Ovary (tissue), 9 donors: ENCODE data around the gene CAPN3. TPM values are rescaled to one million over a fixed set of nuclear protein-coding genes. Genes with fewer than 3 reads are reported as not detected.

ENCODE experiments used
- DNase-seq, 5 donors: peaks; one replicate each; pipeline ENCODE4 v3.0.0-alpha.2; 2019 to 2020
- H3K27ac ChIP-seq, 2 donors: fragments of 200-600 bp; one replicate each; pipeline versions ENCODE4 v1.5.1 to v1.8.0; 2019 to 2022
- H3K27me3 ChIP-seq: fragments of 200-600 bp; one replicate; pipeline ENCODE4 v1.8.0; 2022
- H3K36me3 ChIP-seq: fragments of 200-600 bp; sonication (generic); one replicate; pipeline ENCODE4 v1.5.1; 2019
- H3K4me1 ChIP-seq: one replicate; pipeline ENCODE4 v1.8.1; 2013; ENCODE audit warnings: mild to moderate bottlenecking, moderate library complexity; ENCODE audit not compliant: insufficient read depth
- H3K4me3 ChIP-seq: fragments of 200-600 bp; sonication (generic); one replicate; pipeline ENCODE4 v1.5.1; 2017
- H3K9me3 ChIP-seq, 2 donors: fragments of 200-600 bp in 1 of 2; sonication (generic) in 1 of 2; one replicate each; pipeline versions ENCODE4 v1.5.1 to v1.8.1; 2013 to 2019; ENCODE audit warnings: mild to moderate bottlenecking in 1 of 2, moderate library complexity in 1 of 2
- EP300 ChIP-seq: sonication (generic); formaldehyde crosslinking; IDR thresholded peaks from one replicate; pipeline ENCODE4 v1.6.1; 2017; ENCODE audit warnings: antibody characterized with exemption
- POLR2A ChIP-seq: fragments of 450-650 bp; IDR thresholded peaks from one replicate; pipeline ENCODE4 v1.6.1; 2017; ENCODE audit warnings: antibody characterized with exemption, mild to moderate bottlenecking, moderate library complexity
- whole genome bisulfite sequencing, 3 donors: extraction: QIAGEN DNeasy Blood & Tissue Kit in 1 of 3; methylation state at CpG; one replicate each; pipeline versions ENCODE4 v1.1.5 to v1.1.7; 2013 to 2017; 5-methylcytosine and 5-hydroxymethylcytosine counted together
- intact Hi-C, 4 donors: fragments of 100-400 bp; cut with DNase I; formaldehyde crosslinking; loops; one replicate each; pipeline versions ENCODE4 v1.11.0 to v1.15.1; 2022 to 2023
- polyA plus RNA-seq, 2 donors: library from polyadenylated mRNA; stranded (reverse); fragments of 200-250 nt in 1 of 2; fragments of 350-450 nt in 1 of 2; fragmentation: Illumina TruSeq in 1 of 2; extraction: RNeasy Lipid Tissue Mini Kit (QIAGEN cat#74804) in 1 of 2; gene quantifications; one replicate each; pipeline ENCODE4 v1.2.3, GENCODE V29; 2013 to 2014
- small RNA-seq: library from RNA; depleted of rRNA; stranded (forward); fragments of <200 nt; gene quantifications from one replicate; pipeline ENCODE3, GENCODE V24; 2016
- total RNA-seq, 7 donors: library from RNA; depleted of rRNA in 2 of 7; stranded (reverse); fragments of >200 nt in 2 of 7; fragmentation: NEBNext Ultra II Directional in 3 of 7; extraction: Animal tissue kit (Norgen Biotek cat#: 25700) in 3 of 7; gene quantifications; one replicate each; pipeline versions ENCODE4 v1.1.0 to v1.2.4, GENCODE V29; 2016 to 2023
- TF ChIP-seq, protein P1 (sequence below), 3 donors: fragments of 450-650 bp in 2 of 3; fragments of 200-600 bp in 1 of 3; IDR thresholded peaks; one replicate each; pipeline versions ENCODE4 v1.5.1 to v1.8.0; 2016 to 2022; ENCODE audit warnings: antibody characterized with exemption in 3 of 3, mild to moderate bottlenecking in 1 of 3
- donor health status: DM: no; HTN: no; CAD: no; lungs with moderate emphysema.
- donor health status: DM: no; HTN: no; CAD: no.
- donor health status: Bipolar disorder and iron deficiency.
- donor health status: DM: yes; HTN: yes; CAD: no.
- donor health status: DM: no; HTN: no; CAD: no.
- donor health status: DM: yes; HTN: yes; CAD: no.

Gene CAPN3
- total and polyA plus RNA-seq, 9 donors, result 6.4 to 19.1 (median 8.0) TPM

DNA sequence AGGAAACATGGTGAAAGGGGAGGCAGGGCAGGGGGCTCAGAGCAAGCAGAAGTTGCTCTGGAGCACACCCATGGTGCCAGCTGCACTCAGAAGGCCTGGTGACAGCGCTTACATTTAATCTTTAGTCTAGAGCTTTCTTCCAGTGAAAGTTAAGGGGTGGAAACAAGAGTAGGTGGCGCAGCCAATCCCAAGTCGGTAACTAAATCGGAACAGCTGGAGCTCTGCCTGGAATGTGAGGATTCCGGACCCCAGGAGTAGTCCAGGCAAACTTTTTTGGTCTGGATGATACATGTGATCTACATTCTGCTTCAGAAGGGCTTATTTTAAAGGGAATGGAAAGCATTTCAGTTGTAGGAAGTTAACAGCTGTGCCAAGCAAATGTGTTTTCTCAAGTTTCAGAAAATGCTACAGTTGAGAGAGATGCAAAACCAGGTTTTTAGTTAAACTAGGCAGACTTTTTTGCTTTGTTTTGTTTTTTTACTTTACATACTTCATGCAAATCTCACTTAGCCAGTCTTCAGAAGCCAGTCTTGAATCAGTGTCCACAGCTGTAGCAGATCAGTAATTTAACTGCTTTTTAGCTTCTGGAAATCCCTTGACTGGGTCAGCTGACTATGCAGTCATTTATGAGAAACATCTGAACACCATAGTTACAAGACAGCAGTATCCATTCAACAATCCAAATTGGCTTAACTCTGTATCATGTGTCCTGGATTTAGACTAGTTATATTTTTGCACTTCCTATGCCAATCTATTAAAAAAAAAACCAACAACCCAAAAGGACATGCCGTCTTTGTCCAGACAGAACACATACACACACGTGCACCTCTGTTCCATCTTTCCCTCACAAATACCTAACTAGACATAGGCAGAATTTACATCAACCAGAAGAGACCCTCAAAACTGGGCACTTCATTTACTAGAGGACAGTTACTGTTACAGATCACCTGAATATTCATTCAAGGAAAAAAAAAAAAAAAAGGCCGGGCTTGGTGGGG, 98.4 kb downstream of the CAPN3 start:
- TF ChIP-seq EP300 (no peak), POLR2A (no peak)
- TF ChIP-seq, protein P1, sequence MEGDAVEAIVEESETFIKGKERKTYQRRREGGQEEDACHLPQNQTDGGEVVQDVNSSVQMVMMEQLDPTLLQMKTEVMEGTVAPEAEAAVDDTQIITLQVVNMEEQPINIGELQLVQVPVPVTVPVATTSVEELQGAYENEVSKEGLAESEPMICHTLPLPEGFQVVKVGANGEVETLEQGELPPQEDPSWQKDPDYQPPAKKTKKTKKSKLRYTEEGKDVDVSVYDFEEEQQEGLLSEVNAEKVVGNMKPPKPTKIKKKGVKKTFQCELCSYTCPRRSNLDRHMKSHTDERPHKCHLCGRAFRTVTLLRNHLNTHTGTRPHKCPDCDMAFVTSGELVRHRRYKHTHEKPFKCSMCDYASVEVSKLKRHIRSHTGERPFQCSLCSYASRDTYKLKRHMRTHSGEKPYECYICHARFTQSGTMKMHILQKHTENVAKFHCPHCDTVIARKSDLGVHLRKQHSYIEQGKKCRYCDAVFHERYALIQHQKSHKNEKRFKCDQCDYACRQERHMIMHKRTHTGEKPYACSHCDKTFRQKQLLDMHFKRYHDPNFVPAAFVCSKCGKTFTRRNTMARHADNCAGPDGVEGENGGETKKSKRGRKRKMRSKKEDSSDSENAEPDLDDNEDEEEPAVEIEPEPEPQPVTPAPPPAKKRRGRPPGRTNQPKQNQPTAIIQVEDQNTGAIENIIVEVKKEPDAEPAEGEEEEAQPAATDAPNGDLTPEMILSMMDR (IDR thresholded peaks at IDR 0.05), result no peak
- Histone ChIP-seq H3K27ac (peak overlapping the region; percentile 37 to 76), H3K9me3 (no peaks in the 10 kb centered on the region), H3K36me3 (no peaks in the 10 kb centered on the region), H3K27me3 (no peaks in the 10 kb centered on the region), H3K4me3 (peak overlapping the region; percentile 11), H3K4me1 (peaks cover 8% of the 10 kb centered on the region)
- DNase-seq, result peak; percentile 62 to 82 (median 76)
- WGBS, 3 donors, result 14% methylated on average over 8 of the region's 8 CpGs
- intact Hi-C loops, result no loop called here

DNA sequence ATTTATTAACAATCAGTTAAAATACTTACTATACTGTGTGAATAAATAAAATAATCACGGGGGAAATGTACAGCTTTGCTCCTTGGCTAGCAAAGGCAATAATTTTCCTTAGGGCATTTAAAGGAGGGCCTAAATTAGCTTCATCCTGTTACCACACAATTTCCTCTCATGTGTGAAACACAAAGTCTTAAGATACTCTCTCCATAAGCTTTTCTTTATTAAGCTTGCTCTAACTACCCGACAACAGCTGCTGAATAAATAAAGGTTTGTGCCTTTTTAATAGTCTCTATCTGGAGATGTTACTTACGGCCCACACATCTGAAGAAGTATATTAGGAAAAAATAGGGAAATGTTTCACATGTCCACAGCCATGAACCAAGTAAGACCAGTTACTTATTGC, 102.0 kb downstream of the CAPN3 start:
- H3K4me1 ChIP-seq, result peaks cover 8% of the 10 kb centered on the region
- DNase-seq, result no peak
- no peak overlapping the region for H3K27ac ChIP-seq
- WGBS, 3 donors, result 49 to 54% (median 52%) methylated on average over 3 of the region's 3 CpGs
- intact Hi-C loops, result no loop called here
- no peaks in the 10 kb centered on the region for H3K9me3 ChIP-seq
- no peaks in the 10 kb centered on the region for H3K27me3 ChIP-seq
- H3K4me3 ChIP-seq, result no peak overlapping the region
- H3K36me3 ChIP-seq, result no peaks in the 10 kb centered on the region
- TF ChIP-seq EP300, result no peak
- TF ChIP-seq, protein P1 (IDR thresholded peaks at IDR 0.05), result no peak
- no peak for TF ChIP-seq POLR2A

Small RNAs within 50 kb of the gene (small RNA-seq; reads per million reads assigned to genes)
- gene RNU6-188P, result not detected

Other genes starting within 250 kb of the CAPN3 start
- gene PLA2G4F, start 202.9 kb upstream of the CAPN3 start, total RNA-seq, result under 1 TPM in 3 of 7 donors, not detected in 4; 0.12 to 0.23 (median 0.23) TPM
- under 1 TPM in 1 of 2 donors, not detected in 1; 0.07 TPM for gene PLA2G4F, start 202.9 kb upstream of the CAPN3 start, polyA plus RNA-seq
- gene VPS39, start 151.2 kb upstream of the CAPN3 start, total RNA-seq, result 10 to 100 TPM; 34.8 to 58.7 (median 50.2) TPM
- gene VPS39, start 151.2 kb upstream of the CAPN3 start, polyA plus RNA-seq, result 10 to 100 TPM; 30.3 to 61.5 TPM
- gene GANC, start 86.3 kb upstream of the CAPN3 start, total RNA-seq, result 10 to 100 TPM; 13.7 to 31.5 (median 28.8) TPM
- 10 to 100 TPM in 1 of 2 donors, 1 to 10 TPM in 1; 10.0 to 28.1 TPM for gene GANC, start 86.3 kb upstream of the CAPN3 start, polyA plus RNA-seq
- 10 to 100 TPM; 31.4 to 53.3 (median 43.0) TPM for gene TMEM87A, start 86.1 kb upstream of the CAPN3 start, total RNA-seq
- gene TMEM87A, start 86.1 kb upstream of the CAPN3 start, polyA plus RNA-seq, result 10 to 100 TPM; 34.1 to 74.3 TPM
- 10 to 100 TPM; 27.5 to 59.0 (median 43.4) TPM for gene ZNF106, start 131.6 kb downstream of the CAPN3 start, total RNA-seq
- 10 to 100 TPM; 12.2 to 44.1 TPM for gene ZNF106, start 131.6 kb downstream of the CAPN3 start, polyA plus RNA-seq
- 10 to 100 TPM; 37.9 to 58.9 (median 53.0) TPM for gene SNAP23, start 136.1 kb downstream of the CAPN3 start, total RNA-seq
- 10 to 100 TPM; 39.3 to 93.0 TPM for gene SNAP23, start 136.1 kb downstream of the CAPN3 start, polyA plus RNA-seq
- 10 to 100 TPM; 13.2 to 28.7 (median 17.7) TPM for gene LRRC57, start 189.3 kb downstream of the CAPN3 start, total RNA-seq
- 10 to 100 TPM in 1 of 2 donors, 1 to 10 TPM in 1; 7.9 to 19.2 TPM for gene LRRC57, start 189.3 kb downstream of the CAPN3 start, polyA plus RNA-seq
- 10 to 100 TPM; 11.1 to 22.9 (median 17.8) TPM for gene HAUS2, start 189.3 kb downstream of the CAPN3 start, total RNA-seq
- gene HAUS2, start 189.3 kb downstream of the CAPN3 start, polyA plus RNA-seq, result 10 to 100 TPM; 13.2 to 18.7 TPM
- 10 to 100 TPM; 14.8 to 40.3 (median 29.8) TPM for gene STARD9, start 216.1 kb downstream of the CAPN3 start, total RNA-seq
- 10 to 100 TPM; 11.3 to 13.8 TPM for gene STARD9, start 216.1 kb downstream of the CAPN3 start, polyA plus RNA-seq